Endothelial cell of umbilical vein (primary cell): ENCODE results near the gene SPINK6. TPM values are rescaled to one million over a fixed set of nuclear protein-coding genes. Genes with fewer than 3 reads are reported as not detected.

ENCODE experiments used
- BruUV-seq: library from RNA; stranded (reverse); fragments of 400-500 nt; replicated peaks from 2 replicates; lab custom pipeline; 2021; lab: Mats Ljungman, UMichigan
- CTCF ChIA-PET: fragments of 300-600, 350-600 bp; sonication (Branson Sonifier 250); formaldehyde crosslinking; loops from one replicate; lab custom pipeline; 2021; ENCODE audit warnings: antibody characterized with exemption, inconsistent platforms; lab: Charles Lee
- POLR2A ChIA-PET: fragments of 300-600, 350-600 bp; sonication (Branson Sonifier 250); formaldehyde crosslinking; loops from one replicate; lab custom pipeline; 2021; ENCODE audit warnings: antibody characterized with exemption, inconsistent platforms; lab: Charles Lee
- DNase-seq: peaks from one replicate; pipeline ENCODE4 v3.0.0-alpha.2; 2011; ENCODE audit warnings: low read depth, low spot score
- FAIRE-seq: peaks from 2 replicates; lab custom pipeline; 2011; peaks lifted over from hg19 to GRCh38; lab: Jason Lieb, UNC
- H2AFZ ChIP-seq: 2 replicates; pipeline ENCODE4 v1.6.0; 2012; ENCODE audit warnings: low read depth, low read length, control low read depth, inconsistent platforms
- H3K27ac ChIP-seq: 2 replicates; pipeline ENCODE4 v1.5.1; 2011; ENCODE audit warnings: low read depth, mild to moderate bottlenecking, control low read depth, low read length, moderate library complexity; ENCODE audit not compliant: insufficient read depth
- H3K27me3 ChIP-seq, 2 experiments: 2 replicates each; pipeline versions ENCODE4 v1.6.0 to v1.6.1; 2011; ENCODE audit warnings: low read length in 2 of 2, mixed read lengths in 1 of 2; ENCODE audit not compliant: control insufficient read depth in 2 of 2, insufficient read depth in 2 of 2
- H3K36me3 ChIP-seq, 2 experiments: 2 replicates in 1 of 2; 3 replicates in 1 of 2; pipeline ENCODE4 v1.5.1; 2011; ENCODE audit warnings: low read length in 2 of 2, mild to moderate bottlenecking in 1 of 2, moderate library complexity in 1 of 2; ENCODE audit not compliant: control insufficient read depth in 2 of 2, insufficient read depth in 2 of 2; ENCODE audit errors: extremely low read depth in 1 of 2
- H3K4me1 ChIP-seq: 3 replicates; pipeline ENCODE4 v1.5.1; 2011; ENCODE audit warnings: mild to moderate bottlenecking, low read length; ENCODE audit not compliant: control insufficient read depth, insufficient read depth; ENCODE audit errors: extremely low read depth
- H3K4me2 ChIP-seq: 2 replicates; pipeline ENCODE4 v1.6.1; 2011; ENCODE audit warnings: low read length, control low read depth, mixed read lengths; ENCODE audit not compliant: insufficient read depth
- H3K4me3 ChIP-seq, 3 experiments: fragments of 200-600 bp in 1 of 3; sonication (generic), shearing (Covaris generic) in 1 of 3; replicated peaks in 1 of 3; 2 replicates each; pipeline ENCODE4 v1.5.1; 2011 to 2016; ENCODE audit warnings: control low read depth in 3 of 3, low read length in 3 of 3, mild to moderate bottlenecking in 2 of 3, inconsistent platforms in 1 of 3, low read depth in 1 of 3, moderate library complexity in 1 of 3; ENCODE audit not compliant: insufficient read depth in 1 of 3
- H3K79me2 ChIP-seq: 2 replicates; pipeline ENCODE4 v1.6.0; 2012; ENCODE audit warnings: low read length, inconsistent platforms; ENCODE audit not compliant: control insufficient read depth, insufficient read depth
- H3K9ac ChIP-seq: replicated peaks from 2 replicates; pipeline ENCODE3; 2011; ENCODE audit warnings: low read length, control low read depth; ENCODE audit not compliant: insufficient read depth; ENCODE audit errors: extremely low read depth
- H3K9me1 ChIP-seq: replicated peaks from 3 replicates; pipeline ENCODE4 v1.6.0; 2011; ENCODE audit warnings: mild to moderate bottlenecking, low read length; ENCODE audit not compliant: control insufficient read depth, insufficient read depth; ENCODE audit errors: extremely low read depth
- H3K9me3 ChIP-seq: replicated peaks from 2 replicates; pipeline ENCODE4 v1.5.1; 2012; ENCODE audit warnings: low read length, inconsistent platforms; ENCODE audit not compliant: control insufficient read depth, insufficient read depth
- H4K20me1 ChIP-seq: replicated peaks from 2 replicates; pipeline ENCODE3; 2011; ENCODE audit warnings: mild to moderate bottlenecking, low read length; ENCODE audit not compliant: control insufficient read depth, insufficient read depth; ENCODE audit errors: extremely low read depth
- CTCF ChIP-seq, 2 donors: IDR thresholded peaks; 1 replicate in 1 of 2; 2 replicates in 1 of 2; pipeline ENCODE4 v1.5.1; 2011; ENCODE audit warnings: low read length in 2 of 2, mild to moderate bottlenecking in 2 of 2, moderate library complexity in 2 of 2, control low read depth in 1 of 2, inconsistent platforms in 1 of 2, low read depth in 1 of 2; ENCODE audit not compliant: insufficient read depth in 1 of 2; ENCODE audit errors: extremely low read depth in 1 of 2
- EZH2 ChIP-seq: IDR thresholded peaks from 2 replicates; pipeline ENCODE4 v1.6.1; 2012; ENCODE audit warnings: borderline replicate concordance, low read depth, mild to moderate bottlenecking, moderate library complexity, low read length, inconsistent platforms; ENCODE audit not compliant: severe bottlenecking
- FOS ChIP-seq: IDR thresholded peaks from 2 replicates; pipeline ENCODE4 v1.6.1; 2011; ENCODE audit warnings: mild to moderate bottlenecking, low read length, moderate library complexity, borderline replicate concordance; ENCODE audit not compliant: insufficient read depth
- GATA2 ChIP-seq: IDR thresholded peaks from 2 replicates; pipeline ENCODE4 v1.7.0; 2011; ENCODE audit warnings: low read depth, mild to moderate bottlenecking, moderate library complexity, mixed read lengths, low read length; ENCODE audit not compliant: insufficient read length, insufficient read depth
- JUN ChIP-seq: IDR thresholded peaks from 2 replicates; pipeline ENCODE4 v1.6.1; 2011; ENCODE audit warnings: borderline replicate concordance, low read depth; ENCODE audit not compliant: insufficient read length, insufficient read depth
- MAX ChIP-seq: IDR thresholded peaks from 2 replicates; pipeline ENCODE4 v1.6.1; 2011; ENCODE audit not compliant: insufficient read depth, insufficient read length
- MYC ChIP-seq: IDR thresholded peaks from one replicate; pipeline ENCODE4 v1.6.1; 2011; ENCODE audit warnings: mild to moderate bottlenecking, low read depth, low read length
- POLR2A ChIP-seq: IDR thresholded peaks from 2 replicates; pipeline ENCODE4 v1.6.1; 2012; ENCODE audit warnings: low read depth, mild to moderate bottlenecking, control low read depth, low read length
- POLR2AphosphoS5 ChIP-seq: IDR thresholded peaks from 2 replicates; pipeline ENCODE4 v1.6.1; 2012; ENCODE audit warnings: low read depth, mild to moderate bottlenecking, control low read depth, low read length, moderate library complexity; ENCODE audit not compliant: insufficient read depth
- dilution Hi-C: fragments of 300-500 bp; cut with MboI; formaldehyde crosslinking; loops from one replicate; pipeline ENCODE4 v1.15.0; 2019; ENCODE audit warnings: low sequenced_read_pairs; ENCODE audit not compliant: extremely low pct_ligation_motif_present
- intact Hi-C: fragments of 100-400 bp; cut with micrococcal nuclease; formaldehyde crosslinking; loops from one replicate; pipeline ENCODE4 v1.10.0; 2022
- polyA plus RNA-seq, 4 experiments: library from polyadenylated mRNA; depleted of rRNA in 3 of 4; stranded (reverse) in 3 of 4; unstranded in 1 of 4; fragments of >200 nt; gene quantifications; 2 replicates each; pipeline versions ENCODE4 v1.2.1 to v1.2.3, GENCODE V29; 2011 to 2012; ENCODE audit warnings: missing spikeins in 1 of 4
- total RNA-seq: library from RNA; stranded (reverse); gene quantifications from 2 replicates; pipeline ENCODE4 v1.2.3, GENCODE V29; 2021

The SPINK6 gene
- total and polyA plus RNA-seq, 2 donors (not counting 3 experiments of a cell fraction or from before 2014, with no cell fraction given), result not detected

- Histone ChIP-seq H2AFZ (no peak overlapping the region), H3K4me3 (no peak overlapping the region), H3K9me1 (no peaks in the 10 kb centered on the region), H3K4me2 (no peak overlapping the region), H3K79me2 (no peaks in the 10 kb centered on the region), H3K9ac (no peak overlapping the region), H3K27me3 (no peaks in the 10 kb centered on the region), H3K4me1 (no peaks in the 10 kb centered on the region), H3K27ac (no peak overlapping the region), H4K20me1 (no peaks in the 10 kb centered on the region), H3K36me3 (no peaks in the 10 kb centered on the region), H3K9me3 (no peaks in the 10 kb centered on the region)
- FAIRE-seq (no peak), DNase-seq (no peak)
- dilution Hi-C loops, result no loop called here
- TF ChIP-seq EZH2 (no peak), CTCF (IDR thresholded peaks at IDR 0.05; ENCODE audit: extremely low read depth in 1 of 2, insufficient read depth in 1 of 2, low read depth in 1 of 2, low read length in 2 of 2) (no peak), MYC (no peak), FOS (no peak), JUN (no peak), GATA2 (no peak), MAX (no peak), POLR2A (no peak), POLR2AphosphoS5 (no peak)
- ChIA-PET CTCF (no interaction called here), POLR2A (no interaction called here)
- BruUV-seq, result no TSS peak
- intact Hi-C loops, result no loop called here
These were observed 39.5 kb upstream of the SPINK6 start for GRCh38 chr5:148163345-148163744.
